AG20443 (cell line): ENCODE results near the gene TMEM212.

ENCODE experiments used
- DNase-seq: peaks from one replicate; pipeline ENCODE4 v3.0.0; 2012; ENCODE audit warnings: low spot score, mixed read lengths

Gene TMEM212

DNA sequence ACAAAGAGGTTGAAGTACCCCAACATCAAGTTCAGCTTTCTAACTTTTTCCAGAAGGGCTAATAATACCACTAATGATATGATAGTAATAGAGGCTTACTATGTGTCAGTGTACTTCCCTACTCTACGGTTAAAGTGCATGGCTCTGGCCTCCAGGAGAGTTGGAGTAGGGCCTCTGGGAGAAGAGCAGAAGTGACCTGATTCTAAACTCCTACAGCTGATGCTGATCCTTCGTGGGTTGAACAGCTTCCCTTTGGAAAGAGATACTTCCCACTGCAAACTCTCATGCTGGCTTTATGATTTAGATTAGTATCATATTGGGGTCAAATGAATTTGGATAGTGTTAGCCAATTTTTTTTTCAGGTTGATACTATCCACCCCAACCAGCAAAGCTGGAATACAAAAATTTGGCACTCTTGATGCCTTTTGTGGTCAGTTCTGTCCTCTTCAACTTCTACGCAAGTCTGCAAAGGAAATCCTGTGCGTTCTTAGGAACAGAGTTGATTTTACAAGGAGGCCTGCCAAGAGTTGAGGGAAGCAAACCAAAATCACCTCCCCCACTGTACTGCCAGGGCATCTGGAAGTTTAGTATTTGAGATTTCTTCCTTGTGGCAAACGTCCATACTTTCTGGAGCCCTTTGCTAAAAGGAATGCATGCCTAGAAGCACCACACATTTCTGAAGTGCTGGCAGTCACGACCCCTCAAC lies 17.8 kb downstream of the TMEM212 start:
- peak; percentile 71 for DNase-seq

DNA sequence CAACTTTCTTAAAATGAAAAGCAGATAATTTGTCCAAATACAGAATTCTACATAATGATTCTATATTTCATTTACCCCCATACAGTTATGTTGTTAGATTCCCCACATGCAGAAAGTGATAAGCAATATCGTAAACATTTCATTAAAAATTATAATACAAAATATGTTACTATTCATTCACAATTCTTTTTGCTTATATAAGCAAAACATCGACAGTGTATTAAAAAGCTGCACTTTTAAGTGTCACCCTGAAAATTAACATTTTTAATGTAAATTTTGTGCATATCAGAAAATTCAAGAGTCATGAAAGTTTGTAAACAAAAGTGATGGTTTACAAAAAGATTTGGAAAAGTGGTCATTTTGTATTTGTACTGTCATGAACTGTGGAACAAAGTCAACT lies 19.2 kb downstream of the TMEM212 start:
- no peak for DNase-seq

DNA sequence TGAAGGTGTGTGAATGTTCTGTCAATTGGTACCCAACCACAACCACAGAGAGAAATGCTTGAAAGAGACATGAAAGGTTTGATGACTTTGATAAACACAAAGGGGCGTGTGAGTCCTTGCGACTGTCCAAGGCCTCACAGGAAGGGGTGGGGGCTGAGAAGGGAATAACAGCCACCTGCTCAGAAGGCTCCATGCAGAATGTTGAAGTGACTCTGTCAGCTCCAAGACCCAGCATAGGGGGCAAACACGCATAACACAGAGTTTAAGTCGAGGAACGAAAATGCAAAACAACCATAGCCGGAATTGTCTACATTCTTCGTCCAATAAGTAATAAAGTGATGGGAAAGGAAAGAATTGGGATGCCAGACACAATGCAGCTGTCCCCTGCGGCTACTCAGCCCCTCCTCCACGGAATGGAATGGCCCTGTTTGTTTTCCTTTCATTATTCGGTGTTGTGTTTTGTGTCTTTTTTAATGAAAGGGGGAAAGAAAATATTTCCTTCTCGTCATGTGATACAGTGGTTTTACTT lies 19.9 kb downstream of the TMEM212 start:
- DNase-seq = peak; percentile 33

DNA sequence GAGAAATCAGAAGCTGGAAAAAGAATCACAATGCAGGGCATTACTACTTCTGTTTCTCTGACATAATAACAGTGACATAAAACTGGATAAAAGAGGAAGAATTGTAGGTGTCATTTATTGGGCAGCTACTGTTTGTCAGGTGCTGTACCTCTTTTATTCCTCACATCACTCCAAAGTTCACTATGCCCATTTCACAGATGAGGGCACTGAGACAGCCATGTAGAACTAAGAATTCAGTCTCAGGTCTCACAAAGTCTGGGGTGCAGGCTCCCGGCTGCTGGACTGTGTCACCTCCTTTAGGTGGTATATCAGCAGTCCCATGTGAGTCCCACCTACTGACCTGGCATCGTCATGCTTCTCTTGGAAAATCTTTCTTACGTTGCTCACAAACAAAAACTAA lies 20.8 kb downstream of the TMEM212 start:
- DNase-seq = no peak

DNA sequence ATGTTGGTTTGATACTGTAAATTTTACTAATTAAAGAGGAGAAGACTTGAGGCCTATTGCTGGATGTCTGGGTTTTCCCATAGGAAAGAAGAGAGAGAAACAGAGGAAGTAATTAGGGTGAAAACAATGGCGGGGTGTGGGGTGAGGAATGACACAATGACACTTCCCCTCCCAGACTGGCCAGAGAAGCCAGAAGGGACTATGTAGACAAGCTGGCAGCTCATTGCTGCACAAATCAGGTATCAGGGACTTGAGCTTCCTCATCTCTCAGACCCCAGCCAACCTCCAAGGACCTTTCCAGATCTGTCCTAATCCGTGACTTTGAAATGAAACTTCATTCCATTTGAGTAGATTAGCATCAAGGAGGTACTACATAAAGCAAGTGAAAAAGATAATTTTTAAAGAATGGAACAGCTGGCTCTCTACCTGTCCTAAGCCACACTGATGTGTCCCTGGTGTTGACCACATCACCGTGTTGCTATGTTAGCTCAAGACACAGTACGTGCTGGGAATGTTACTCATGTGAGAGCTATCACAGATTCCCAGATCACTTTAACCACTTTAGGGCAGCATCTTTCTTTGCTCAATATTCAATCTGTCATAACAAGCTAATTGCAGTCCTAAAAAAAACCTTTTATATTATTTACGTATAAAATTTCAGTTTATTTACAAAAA lies 22.2 kb downstream of the TMEM212 start:
- DNase-seq = no peak

DNA sequence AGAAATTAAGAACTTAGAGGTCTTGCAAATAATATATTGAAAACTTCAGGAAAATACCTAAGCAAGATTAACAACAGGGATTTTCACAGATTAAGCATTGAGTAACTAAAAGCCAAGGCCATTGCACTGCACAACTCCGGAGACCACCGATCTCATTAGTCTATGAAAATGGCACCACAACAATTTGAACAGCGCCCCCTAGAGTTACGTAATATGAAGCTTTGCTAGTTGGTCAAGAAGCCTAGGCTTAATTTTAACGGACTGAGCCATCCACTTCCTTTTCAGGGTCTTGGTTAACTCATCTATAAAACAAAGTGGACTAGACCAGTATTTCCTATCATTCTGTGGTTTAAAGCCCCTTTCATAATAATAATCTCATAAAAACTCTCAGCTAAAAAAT lies 24.8 kb downstream of the TMEM212 start:
- DNase-seq = no peak

DNA sequence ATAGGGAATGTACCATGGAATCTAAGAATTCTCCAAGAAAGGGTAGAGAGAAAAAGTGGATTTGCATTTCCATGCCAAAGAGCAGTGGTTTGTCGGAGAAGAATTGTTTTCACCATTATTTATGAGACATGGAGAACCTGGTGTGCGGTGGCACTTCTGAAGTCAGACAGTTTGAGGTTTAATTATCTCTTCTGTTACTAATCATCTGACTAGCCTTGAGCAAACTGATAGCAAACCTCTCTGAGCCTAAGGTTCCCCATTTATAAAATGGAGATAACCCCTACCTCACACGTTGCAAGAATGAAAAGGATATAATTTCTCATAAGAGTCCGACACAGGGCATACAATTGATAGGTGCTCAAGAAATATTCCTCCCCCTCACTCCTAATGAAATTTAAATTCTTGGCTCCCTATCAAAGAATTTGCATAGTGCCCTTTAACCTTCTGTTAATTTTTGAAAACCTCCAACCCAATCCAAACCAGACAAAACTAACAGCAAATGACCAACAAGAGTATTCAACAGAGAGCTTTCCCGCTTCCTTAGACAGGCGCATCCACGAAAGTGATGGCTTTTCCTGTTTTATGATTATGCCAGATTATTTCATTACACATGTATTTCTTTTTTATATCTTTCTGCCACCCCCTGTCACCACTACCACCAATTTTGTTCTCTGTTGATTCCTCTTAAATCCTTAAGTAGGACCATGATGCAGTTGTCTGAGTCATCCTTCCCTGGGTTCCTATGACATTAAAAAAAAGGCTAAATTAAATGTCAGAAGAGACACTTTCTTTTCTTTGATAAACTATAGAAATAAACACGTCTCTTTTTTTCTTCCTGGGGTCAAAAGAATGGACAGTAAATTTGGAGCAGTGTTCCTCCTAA lies 28.5 kb downstream of the TMEM212 start:
- no peak for DNase-seq

DNA sequence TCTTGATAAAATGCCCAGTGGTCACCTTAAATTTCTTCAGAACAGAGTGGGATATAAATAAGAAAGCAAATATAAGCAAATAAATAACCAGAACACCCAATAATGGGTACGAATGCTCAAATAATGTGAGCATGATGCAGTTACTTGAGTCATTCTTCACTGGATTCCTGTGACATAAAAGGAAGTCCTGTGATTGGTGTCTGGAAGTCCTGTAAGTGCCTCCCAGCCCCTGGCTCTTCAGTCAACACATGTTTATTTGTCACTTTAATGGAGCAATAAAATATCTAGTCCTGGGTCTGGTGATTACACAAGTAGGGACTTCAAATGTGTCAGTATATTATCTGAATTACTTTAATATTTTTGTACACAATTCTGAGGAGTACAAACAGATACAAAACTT lies 30.4 kb downstream of the TMEM212 start:
- peak; percentile 47 for DNase-seq

DNA sequence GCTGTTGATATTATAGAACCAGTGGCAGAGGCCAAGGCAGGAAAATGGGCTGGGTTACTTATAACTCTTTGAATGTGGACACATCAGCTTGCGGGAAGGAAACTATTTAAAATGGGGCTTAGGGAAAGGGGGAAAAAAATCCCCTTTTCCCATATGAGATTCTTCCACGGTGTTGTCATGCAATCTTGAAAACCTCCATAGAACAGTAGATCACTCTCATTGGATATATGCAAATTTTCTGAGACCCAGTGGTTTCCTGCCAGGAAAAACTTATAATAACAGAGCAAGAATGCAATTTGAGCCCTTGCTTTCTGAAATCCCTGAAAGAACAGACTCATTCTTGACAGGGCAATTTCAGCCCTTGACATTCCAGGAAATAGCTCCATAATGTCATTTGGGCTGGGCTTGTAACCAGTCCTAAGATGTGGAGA lies 31.1 kb downstream of the TMEM212 start:
- peak; percentile 75 for DNase-seq

DNA sequence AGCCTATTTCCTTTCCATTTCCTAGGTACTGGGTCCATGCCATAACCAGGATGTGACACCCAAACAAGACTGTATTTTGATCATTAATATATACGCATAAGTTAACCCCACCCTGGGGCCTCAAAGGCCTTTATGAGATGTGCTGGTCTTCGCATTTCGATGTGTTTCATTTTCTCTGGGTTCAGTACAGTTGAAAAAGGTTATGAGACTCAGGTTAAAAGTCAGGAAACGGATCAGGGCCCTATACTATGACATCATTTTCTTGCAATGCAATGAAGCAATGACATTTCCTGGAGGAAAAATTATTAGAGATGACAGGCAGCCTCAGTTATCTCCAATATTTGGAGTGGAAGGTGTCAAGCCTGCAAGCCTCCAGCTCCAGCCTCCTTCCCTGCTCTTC lies 31.7 kb downstream of the TMEM212 start:
- no peak for DNase-seq

DNA sequence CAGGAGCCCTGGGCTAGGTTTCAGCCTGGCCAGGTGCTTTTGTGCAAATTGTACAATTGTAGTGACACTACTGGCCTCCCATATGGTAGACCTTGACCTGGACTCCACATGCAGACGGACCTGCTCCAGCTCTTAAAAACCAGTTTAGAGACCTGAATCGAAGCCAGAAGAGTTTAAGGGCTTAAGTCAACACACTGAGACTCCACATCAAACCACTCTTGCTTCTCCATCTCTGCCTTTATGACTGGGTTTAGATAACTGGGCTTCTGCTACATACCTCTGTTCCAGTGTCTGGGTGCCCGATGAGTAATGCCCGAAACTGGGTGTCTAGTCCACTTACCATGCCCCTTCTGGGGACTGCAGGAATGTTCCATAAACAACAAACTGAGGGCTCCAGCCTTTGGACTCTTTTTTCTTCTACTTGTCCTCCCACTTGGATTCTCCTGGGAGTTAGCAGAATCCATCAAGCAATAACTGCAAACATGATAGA lies 32.8 kb downstream of the TMEM212 start:
- DNase-seq = no peak

DNA sequence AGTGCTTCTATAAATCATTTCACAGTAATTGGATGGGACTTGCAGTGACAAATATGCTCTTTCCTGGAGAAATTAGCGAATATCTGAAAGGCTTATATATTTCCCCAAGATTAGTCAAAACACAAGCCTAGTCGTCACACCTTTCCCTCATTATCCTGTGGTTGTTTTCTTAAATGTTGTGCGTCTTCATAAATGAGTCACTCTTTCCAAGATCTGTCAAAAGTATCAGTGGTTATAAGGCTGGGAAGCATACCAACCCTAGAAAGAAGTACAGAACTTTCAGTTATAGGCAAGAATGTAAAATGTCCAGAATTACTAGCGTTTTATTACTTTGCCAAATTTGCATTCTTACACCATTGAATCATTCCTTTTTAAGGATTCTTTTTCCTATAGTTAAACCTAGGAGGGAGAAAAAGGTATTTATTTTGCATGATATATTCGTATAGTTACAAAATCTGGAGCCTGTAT lies 33.6 kb downstream of the TMEM212 start:
- peak; percentile 53 for DNase-seq

DNA sequence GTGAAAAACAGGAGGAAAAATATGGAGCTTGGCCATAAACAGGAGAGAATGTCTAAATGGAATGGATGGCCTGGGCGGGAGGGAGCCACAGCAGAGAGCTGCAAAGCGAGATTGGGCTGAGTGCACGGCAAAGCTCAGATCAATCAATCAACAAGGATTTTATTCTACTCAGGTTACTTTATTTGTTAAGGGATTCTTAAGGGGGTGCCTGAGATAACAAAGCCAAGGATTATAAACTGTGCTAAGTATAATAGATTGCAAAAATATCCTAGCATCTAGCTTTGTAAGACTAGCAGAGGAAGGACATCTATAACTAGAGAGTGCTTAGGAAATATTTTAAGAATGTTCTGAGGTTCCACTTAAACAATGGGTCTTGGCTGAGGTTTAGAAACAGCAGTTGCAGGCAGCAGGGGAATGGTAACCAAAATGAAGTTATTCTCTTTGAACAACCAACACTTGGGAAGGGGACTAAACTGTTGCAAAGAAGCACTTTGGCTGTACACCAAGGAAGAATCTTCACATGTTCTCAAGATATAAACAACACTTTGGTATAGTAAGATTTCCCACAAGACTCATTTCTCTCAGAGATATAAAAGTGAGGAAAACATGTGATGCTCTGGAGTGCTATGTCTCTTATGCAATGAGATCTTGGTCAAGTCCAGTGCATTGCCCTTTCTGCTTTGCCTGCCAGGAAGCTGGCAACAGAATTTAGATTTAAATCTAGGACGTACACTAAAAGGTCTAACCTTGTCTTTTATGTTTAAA lies 35.5 kb downstream of the TMEM212 start:
- peak; percentile 49 for DNase-seq

DNA sequence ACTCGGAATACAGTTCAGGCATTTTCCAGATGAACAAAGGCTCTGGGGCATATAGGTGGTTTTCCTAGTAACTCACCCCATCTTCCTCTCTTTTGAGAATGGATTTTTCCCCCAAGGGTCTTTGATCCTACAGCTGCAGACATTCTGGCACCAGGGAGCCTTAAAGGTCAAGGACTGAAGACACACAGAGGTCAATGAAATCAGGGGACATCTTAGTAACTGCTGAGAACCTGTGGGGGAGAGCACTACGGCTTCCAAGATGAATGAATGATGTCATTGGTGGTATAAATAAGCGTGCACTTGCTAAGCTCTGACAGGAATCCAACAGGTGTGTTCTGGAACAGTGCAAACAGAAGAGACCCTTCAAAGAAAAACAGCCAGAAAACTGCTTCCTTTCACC lies 36.3 kb downstream of the TMEM212 start:
- no peak for DNase-seq

DNA sequence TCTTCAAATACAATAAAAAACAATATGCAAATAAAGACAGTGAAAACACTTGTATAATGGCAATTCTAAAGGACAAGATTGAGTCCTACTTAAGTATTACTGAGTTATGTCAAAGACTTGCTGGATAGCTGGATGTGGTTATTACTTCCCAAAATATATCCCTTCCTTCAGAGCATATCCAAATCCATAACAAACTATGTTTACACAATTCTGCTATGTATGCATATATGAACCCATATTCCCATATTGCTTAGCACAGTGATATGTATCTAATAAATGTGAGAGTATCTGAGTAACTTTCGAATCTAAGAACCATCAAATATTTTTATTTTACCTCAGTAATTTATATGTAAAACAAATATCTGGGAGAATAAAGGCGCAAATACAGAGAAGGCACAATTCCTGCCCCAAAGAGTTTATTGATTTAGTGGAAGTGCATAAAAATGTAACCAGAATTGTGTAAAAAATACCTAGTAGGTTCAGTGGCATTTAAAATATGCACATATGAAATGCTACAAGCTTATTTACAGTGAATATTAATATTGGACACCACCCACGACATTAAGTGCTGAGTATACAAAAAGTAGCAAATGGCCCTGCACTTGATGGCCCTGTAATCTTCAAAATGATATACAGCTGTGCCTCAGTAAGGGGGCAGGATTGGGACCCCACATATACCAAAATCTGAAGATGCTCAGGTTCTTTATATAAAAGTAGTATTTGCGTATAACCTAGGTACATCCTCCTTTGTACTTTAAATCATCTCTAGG lies 37.1 kb downstream of the TMEM212 start:
- DNase-seq = no peak

DNA sequence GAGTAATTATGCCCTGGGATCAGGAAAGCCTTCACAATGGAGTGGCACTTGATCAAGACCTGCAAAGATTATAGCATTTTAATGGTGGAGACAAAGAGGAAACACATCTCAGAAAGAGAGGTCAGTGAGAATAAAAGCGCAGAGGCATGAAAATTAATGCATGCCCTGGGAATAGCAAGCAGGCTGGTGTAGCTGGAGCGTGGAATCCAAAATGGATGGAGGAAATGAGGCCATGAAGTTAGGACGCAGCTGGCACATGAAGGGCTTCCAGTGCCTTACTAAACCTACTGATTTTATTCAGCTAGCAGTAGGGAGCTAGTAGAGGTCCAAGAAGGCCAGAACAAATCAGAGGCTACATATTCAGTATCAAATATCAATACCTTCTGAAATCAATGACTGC lies 38.1 kb downstream of the TMEM212 start:
- no peak for DNase-seq

DNA sequence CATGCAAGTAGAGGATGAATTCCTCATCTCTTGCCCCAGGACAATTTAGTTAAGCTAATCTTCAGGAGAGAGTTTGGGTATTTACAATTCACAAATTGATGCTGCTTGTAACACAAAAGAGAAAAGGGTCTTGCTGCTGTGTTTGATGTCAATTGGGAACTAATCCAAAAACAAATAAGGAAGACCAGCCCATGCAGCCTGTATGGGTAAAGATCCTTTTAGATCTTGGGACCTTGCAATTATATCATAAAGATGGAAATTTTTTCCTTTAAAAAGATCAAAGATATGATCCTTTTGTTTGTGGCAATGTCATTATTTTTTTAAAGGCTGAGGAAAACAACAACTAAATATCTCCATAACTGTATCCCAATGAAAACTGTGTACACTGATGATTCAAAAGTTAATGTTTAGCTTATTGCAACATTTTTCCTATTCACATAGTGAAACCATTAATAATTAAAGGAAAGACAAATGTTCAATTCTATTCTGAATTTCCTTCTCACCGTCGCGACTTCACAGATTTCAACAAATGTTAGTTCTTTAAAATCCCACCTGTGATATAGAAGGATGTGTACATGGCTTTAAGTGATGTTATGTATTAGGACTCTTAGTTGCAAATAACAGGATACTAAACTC lies 40.2 kb downstream of the TMEM212 start:
- no peak for DNase-seq

DNA sequence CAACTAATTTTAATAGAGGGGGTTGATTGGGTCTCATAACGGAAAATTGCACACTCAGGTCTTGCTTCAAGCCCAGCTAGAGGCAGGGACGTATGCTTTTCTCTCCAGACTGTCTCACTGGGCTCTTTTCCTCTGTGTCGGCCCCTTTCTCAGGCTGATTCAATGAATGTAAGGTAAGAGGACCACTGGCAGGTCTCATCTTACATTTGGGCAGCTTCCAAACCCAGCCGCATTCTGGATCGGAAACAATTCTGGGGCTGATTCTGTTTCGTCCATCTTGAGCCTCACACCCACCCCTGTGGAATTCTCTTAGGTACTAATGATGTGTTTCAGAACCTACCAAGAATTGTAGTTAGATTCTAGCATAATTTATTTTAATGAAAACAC lies 40.7 kb downstream of the TMEM212 start:
- no peak for DNase-seq

DNA sequence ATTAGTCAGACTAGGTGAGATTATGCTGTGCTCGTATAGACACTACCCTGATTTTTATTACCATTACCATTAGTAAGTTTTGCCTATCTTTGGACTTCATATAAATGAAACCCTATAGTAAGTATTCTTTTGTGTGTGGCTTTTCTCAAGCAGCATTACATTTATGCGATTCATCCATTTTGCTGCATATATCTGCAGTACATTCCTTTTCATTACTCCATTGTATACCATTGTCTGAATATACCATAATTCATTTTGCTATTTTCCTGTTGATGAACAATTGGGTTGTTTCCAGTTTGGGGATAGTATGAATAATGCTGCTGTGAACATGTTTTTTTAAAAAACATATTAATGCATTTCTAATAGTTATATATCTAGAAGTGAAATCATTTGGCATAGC lies 45.3 kb downstream of the TMEM212 start:
- DNase-seq = no peak

DNA sequence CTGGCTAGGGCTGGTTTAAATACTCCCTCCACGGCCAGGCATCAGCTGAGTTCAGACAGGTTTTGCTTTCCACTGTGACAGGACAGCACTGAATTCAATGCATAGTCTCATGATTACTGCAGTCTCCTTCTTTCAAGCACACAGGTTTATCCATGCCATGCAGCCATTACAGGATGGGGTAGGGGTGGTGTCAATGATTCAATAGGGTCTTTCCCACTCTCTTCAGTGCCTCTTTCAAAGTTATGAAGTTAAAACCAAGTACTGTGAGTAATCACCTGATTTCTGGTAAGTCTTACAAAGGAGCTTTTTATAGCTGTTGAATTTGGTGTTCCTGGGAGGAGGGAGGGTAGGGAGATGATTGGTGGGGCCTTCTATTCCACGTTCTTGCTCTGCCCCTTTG lies 47.2 kb downstream of the TMEM212 start:
- no peak for DNase-seq
